HG02763 (cell line): ENCODE results near the gene TMPRSS2.
A peak's percentile ranks its signal among the peaks of the same experiment; 100 is the strongest.
"Not testable (repeated sequence)": the region's sequence is repeated elsewhere in the genome, so short reads cannot be mapped to it uniquely, and the experiment has no call there.

Experiments
- ATAC-seq: cut with Tn5 transposase; IDR thresholded peaks from one replicate; pipeline ENCODE4 v1.9.1; 2021; ENCODE audit warnings: mild to moderate bottlenecking, moderate library complexity; ENCODE audit not compliant: unreplicated experiment

Gene TMPRSS2

DNA sequence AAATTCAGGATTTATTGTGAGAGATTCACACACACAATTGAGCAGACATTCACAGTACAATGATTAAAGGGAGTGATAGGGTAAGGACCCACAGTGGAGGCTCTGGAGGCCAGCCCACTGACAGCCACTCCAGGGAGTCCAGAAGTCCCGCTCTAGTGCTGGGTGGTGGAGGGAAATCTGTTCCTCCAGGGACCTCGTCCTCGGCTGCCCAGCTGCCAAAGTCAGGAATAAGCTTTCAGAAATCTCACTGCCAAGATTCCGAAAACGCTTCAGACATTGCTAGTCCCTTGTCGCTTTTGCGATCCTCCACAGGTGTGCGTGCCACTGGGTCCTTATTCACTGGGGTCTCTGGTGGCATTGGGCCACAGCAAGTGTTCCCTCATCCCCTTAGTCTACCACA, 79.6 kb downstream of the TMPRSS2 start:
- ATAC-seq, result no peak

DNA sequence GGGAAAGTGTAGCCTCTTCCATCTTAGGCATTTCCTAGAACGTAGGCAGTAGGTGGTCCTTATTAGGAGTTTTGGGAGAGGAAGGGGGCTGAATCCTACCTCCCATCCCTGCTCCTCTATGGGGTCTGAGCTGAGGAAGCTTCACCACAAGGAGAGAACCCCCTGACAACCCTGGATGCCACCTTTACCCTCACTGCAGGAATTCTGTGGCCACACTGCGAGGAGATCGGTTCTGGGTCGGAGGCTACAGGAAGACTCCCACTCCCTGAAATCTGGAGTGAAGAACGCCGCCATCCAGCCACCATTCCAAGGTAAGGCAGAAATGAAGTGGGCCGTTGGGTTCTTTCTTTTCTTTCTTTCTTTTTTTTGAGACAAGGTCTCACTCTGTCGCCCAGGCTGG, 80.4 kb downstream of the TMPRSS2 start:
- ATAC-seq, result no peak

DNA sequence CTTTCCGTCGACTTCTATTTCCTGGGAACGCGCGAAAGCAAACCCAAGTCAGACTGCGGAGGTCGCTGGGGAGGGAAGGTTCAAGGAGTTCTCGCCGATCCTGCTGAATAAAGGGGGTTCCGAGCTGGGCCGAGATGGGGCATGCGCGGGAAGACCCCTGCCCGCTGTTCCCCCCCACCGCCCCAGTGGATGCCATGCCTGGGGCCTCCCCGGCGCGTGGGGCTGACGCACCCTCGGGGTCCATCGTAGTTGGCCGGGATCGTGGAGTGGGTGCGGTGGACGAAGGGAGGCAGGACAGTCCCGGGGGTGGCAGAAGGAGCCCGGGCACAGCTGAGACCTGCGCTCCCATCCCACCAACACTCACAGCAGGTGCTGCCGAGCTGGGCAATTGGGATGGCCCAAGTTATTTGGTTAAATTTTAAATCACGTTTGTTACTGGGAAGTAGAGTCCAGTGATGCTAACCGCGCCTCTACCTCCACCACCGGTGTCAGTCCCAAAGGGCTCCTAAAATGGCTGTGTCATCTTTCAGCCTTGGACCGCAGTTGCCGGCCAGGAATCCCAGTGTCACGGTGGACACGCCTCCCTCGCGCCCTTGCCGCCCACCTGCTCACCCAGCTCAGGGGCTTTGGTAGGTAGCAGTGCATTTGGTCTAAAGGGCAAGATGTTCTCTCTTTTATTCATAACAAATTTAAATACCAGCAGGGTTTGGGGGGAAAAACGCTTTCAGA, 81.1 kb downstream of the TMPRSS2 start:
- ATAC-seq, result no peak

DNA sequence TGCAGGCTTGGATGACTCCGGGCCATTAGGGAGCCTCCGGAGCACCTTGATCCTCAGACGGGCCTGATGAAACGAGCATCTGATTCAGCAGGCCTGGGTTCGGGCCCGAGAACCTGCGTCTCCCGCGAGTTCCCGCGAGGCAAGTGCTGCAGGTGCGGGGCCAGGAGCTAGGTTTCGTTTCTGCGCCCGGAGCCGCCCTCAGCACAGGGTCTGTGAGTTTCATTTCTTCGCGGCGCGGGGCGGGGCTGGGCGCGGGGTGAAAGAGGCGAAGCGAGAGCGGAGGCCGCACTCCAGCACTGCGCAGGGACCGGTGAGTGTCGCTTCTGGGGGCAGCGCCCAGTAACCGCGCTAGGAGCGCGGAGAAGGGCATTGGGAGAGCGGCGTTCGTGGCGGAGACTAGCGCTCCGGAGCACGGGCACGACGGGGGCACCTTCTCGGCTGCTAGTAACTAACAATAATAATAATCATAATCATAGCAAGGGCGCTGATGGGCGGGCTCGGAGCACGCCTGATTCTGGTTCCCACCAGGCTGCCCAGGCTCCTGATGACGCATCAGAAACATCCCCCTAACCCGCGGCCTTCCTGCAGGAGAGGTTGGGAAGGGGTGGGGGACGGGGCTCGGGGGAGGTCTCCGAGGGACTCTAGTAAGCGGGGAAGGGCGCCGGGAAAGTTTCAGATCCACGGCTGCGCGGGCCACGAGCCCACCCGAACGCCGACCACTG, 81.8 kb downstream of the TMPRSS2 start, which contains the start of gene MX1:
Gene MX1 (plus strand): TSS at position 286 of the 722 bp plus-strand sequence. CDS start 5,832 bp downstream, outside the sequence.
- peak; percentile 90 for ATAC-seq

DNA sequence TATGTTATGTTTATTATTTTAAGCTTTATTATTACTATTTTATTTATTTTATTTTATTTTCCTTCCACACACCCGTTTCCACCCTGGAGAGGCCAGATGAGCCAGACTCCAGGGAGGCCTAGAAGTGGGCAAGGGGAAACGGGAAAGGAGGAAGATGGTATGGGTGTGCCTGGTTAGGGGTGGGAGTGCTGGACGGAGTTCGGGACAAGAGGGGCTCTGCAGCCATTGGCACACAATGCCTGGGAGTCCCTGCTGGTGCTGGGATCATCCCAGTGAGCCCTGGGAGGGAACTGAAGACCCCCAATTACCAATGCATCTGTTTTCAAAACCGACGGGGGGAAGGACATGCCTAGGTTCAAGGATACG, 82.4 kb downstream of the TMPRSS2 start:
- ATAC-seq, result no peak

DNA sequence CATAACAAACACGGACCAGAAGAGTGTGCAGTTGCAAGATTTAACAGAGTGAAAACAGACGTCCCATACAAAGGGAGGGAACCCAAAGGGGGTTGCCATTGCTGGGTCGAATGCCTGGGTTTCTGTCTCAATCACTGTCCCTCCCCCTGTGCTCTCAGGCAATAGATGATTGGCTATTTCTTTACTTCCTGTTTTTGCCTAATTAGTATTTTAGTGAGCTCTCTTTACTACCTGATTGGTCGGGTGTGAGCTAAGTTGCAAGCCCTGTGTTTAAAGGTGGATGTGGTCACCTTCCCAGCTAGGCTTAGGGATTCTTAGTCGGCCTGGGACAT, 84.7 kb downstream of the TMPRSS2 start:
- not testable (repeated sequence) for ATAC-seq

DNA sequence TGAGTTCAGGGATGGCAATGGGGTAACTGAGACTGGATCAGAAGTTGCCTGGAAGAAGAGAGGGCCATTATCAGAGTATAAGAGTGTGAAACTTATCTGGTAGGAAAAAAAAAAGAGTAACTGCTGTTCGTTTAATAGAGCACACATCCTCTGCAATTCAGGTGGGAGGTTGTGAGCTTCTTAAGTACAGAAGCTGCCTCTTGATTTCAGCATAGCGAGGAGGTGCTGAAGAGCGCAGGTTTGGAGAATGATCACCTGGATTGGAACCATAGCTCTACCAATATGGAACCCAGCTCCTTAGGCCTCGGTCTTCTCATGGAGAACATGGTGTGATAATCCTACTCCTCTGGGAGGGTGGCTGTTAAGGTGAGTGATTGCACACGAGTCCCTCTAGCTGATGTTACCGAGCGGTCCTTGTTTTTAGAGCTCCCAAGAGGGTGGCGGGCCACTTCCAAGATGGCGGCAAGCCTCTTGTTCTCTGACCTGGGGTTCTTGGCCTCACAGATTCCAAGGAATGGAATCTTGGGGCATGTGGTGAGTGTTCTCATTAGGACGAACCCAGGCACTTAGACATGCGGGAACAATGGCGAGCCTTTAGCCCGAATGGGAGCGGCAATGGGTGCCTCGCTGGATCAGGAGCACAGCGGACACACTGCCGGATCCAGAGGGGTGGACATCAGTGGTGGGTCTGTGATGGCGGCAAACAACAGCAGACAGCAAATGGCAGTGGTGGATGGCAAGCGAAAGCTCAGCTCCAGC, 85.2 kb downstream of the TMPRSS2 start:
- ATAC-seq, result no peak

DNA sequence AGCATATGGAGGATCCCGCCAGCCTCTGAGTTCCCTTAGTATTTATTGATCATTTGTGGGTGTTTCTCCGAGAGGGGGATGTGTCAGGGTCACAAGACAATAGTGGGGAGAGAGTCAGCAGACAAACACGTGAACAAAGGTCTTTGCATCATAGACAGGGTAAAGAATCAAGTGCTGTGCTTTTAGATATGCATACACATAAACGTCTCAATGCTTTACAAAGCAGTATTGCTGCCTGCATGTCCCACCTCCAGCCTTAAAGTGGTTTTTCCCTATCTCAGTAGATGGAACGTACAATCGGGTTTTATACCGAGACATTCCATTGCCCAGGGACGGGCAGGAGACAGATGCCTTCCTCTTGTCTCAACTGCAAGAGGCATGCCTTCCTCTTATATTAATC, 87.0 kb downstream of the TMPRSS2 start:
- ATAC-seq, result not testable (repeated sequence)

DNA sequence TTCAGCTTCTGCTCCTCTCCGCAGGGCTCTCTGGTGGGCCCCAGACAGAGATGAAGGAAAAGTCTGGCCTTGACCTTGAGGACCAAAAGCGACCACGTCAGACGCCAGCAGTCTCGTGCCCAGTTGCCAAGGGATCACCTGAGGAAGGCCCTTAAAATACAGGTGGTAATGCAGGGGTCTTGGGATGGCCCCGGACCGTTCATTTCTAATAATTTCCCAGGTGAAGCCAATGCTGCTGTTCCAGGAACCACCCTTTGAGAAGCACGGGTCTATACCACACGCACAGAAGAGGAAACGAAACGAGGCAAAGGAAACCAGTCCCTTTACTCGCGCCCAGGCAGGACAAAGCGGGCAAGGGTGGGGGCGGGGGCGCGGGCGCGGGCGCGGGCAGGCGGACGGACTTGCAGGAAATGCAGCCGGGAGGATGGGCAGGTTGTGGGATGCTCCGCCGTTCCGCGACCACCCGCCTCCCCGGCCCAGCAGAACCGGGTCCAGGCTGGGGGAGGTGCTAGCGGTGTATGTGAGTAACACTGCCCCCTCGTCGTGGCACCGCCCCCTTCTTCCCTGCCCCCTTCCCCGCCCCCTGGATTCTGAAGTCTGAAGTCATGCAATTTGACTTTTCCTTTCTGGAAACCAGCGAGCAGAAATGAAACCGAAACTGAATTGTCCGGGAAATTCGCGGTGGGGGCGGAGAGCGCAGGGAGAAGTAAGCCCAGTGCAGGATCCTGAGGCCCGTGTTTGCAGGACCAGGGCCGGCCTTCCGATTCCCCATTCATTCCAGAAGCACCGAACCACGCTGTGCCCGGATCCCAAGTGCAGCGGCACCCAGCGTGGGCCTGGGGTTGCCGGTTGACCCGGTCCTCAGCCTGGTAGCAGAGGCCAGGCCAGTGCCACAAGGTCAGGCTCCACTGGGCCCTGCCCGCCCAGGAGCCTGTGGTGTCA, 87.8 kb downstream of the TMPRSS2 start:
- peak; percentile 73 for ATAC-seq

DNA sequence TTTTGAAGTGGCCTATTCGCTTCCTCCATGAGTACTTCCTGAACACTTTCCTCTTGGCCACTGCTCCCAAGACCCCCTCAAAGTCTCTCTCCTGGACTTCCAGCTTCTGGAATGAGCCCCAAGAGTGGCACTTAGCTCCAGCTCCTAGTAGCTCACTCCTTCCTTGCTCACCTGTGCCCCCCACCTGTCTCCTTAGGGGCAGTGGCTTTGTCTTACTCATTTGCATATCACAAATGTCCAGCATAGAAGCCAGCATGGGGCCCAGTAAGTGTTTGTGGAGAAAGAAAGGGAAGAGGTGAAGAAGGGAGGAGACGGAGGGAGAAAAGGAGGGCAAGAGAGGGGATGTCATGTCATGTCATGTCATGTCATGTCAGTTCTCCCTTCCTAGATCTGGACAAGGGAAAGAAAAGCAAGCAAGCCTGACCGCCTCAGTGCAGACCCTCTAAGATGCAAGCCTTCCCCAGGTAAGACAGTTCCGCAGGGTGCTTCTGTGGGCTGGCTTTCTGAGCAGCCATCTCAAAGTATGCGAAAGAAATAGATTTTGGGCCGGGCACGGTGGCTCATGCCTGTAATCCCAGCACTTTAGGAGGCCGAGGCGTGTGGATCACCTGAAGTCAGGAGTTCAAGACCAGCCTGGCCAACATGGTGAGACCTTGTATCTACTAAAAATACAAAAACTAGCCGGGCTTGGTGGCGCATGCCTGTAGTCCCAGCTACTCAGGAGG, 88.8 kb downstream of the TMPRSS2 start:
- ATAC-seq, result no peak

DNA sequence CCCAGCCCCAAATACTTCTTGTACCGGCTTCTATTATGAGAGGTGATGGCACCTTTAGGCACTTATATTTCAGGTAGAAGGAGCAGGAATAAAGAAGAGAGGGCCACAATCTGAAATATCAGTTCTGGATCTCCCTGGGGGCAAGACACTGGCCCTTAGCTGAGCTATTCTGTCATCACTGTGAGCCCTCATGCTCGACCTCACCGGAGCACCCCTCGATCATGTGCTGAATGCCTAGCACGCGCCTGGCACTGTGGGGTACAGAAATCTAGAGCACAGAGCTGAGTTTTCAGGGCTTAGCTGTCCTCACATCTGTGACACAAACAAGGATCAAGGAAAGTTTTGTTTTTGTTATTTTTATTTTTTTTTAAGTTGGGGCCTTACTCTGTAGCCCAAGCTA, 89.6 kb downstream of the TMPRSS2 start:
- ATAC-seq, result no peak

DNA sequence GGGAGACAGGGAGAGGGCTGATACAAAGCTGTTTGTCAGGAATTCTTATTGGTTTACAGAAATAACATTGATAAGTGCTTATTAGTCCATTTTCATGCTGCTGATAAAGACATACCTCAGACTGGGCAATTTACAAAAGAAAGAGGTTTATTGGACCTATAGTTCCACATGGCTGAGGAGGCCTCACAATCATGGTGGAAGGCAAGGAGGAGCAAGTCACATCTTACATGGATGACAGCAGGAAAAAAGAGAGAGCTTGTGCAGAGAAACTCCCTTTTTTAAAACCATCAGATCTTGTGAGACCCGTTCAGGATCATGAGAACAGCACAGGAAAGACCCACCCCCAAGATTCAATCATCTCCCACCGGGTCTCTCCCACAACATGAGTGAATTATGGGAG, 90.5 kb downstream of the TMPRSS2 start:
- ATAC-seq, result not testable (repeated sequence)
